H9 (cell line): ENCODE results near the gene ZNF230. TPM values are rescaled to one million over a fixed set of nuclear protein-coding genes. Genes with fewer than 3 reads are reported as not detected.

Experiments used
- DNase-seq: peaks from one replicate; pipeline ENCODE4 v3.0.0-alpha.2; 2017
- H2AFZ ChIP-seq: one replicate; pipeline ENCODE4 v1.6.1; 2013; ENCODE audit warnings: mild to moderate bottlenecking, low read length, control low read depth, moderate library complexity
- H2AK5ac ChIP-seq: 2 replicates; pipeline ENCODE4 v1.6.1; 2013; ENCODE audit warnings: low read length, control low read depth, mixed read lengths; ENCODE audit not compliant: insufficient read length
- H2BK120ac ChIP-seq: one replicate; pipeline ENCODE4 v1.6.1; 2013; ENCODE audit warnings: low read depth, mild to moderate bottlenecking, low read length, control low read depth, inconsistent platforms; ENCODE audit not compliant: poor library complexity, severe bottlenecking
- H2BK12ac ChIP-seq: 2 replicates; pipeline ENCODE4 v1.6.1; 2013; ENCODE audit warnings: low read length, control low read depth, mixed read lengths, low read depth; ENCODE audit not compliant: insufficient read length
- H2BK15ac ChIP-seq: 2 replicates; pipeline ENCODE4 v1.6.1; 2013; ENCODE audit warnings: low read depth, low read length, control low read depth
- H2BK20ac ChIP-seq: one replicate; pipeline ENCODE4 v1.6.1; 2013; ENCODE audit warnings: low read depth, mild to moderate bottlenecking, low read length, control low read depth, inconsistent platforms; ENCODE audit not compliant: poor library complexity, severe bottlenecking
- H2BK5ac ChIP-seq: 2 replicates; pipeline ENCODE4 v1.6.1; 2013; ENCODE audit warnings: low read length, control low read depth, mixed read lengths; ENCODE audit not compliant: insufficient read length
- H3K14ac ChIP-seq: 2 replicates; pipeline ENCODE4 v1.6.1; 2013; ENCODE audit warnings: low read length, control low read depth; ENCODE audit not compliant: insufficient read depth
- H3K18ac ChIP-seq: 2 replicates; pipeline ENCODE4 v1.6.1; 2013; ENCODE audit warnings: low read depth, mild to moderate bottlenecking, mixed read lengths, low read length, control low read depth; ENCODE audit not compliant: insufficient read length
- H3K23ac ChIP-seq: 2 replicates; pipeline ENCODE4 v1.6.1; 2013; ENCODE audit warnings: low read length, control low read depth, mixed read lengths, low read depth; ENCODE audit not compliant: insufficient read length
- H3K23me2 ChIP-seq: 2 replicates; pipeline ENCODE4 v1.6.1; 2013; ENCODE audit warnings: low read depth, mild to moderate bottlenecking, mixed read lengths, low read length, control low read depth; ENCODE audit not compliant: insufficient read length, poor library complexity, severe bottlenecking
- H3K27ac ChIP-seq: 2 replicates; pipeline ENCODE4 v1.5.1; 2013; ENCODE audit warnings: low read length, control low read depth, mixed read lengths, low read depth; ENCODE audit not compliant: insufficient read length
- H3K27me3 ChIP-seq: 2 replicates; pipeline ENCODE4 v1.6.1; 2013; ENCODE audit warnings: low read length, control low read depth, inconsistent platforms; ENCODE audit not compliant: insufficient read depth
- H3K4ac ChIP-seq: 2 replicates; pipeline ENCODE4 v1.6.1; 2013; ENCODE audit warnings: low read depth, mild to moderate bottlenecking, control low read depth, inconsistent platforms, low read length, moderate library complexity
- H3K4me1 ChIP-seq: 2 replicates; pipeline ENCODE4 v1.6.1; 2013; ENCODE audit warnings: low read length, control low read depth, inconsistent platforms; ENCODE audit not compliant: insufficient read depth
- H3K4me2 ChIP-seq: 2 replicates; pipeline ENCODE4 v1.6.1; 2013; ENCODE audit warnings: low read length, control low read depth, mixed read lengths; ENCODE audit not compliant: insufficient read length, insufficient read depth
- H3K56ac ChIP-seq: 2 replicates; pipeline ENCODE4 v1.6.1; 2013; ENCODE audit warnings: low read depth, mild to moderate bottlenecking, mixed read lengths, low read length, control low read depth; ENCODE audit not compliant: insufficient read length
- H3K79me1 ChIP-seq: 2 replicates; pipeline ENCODE4 v1.6.1; 2013; ENCODE audit warnings: low read depth, mild to moderate bottlenecking, moderate library complexity, low read length, control low read depth, inconsistent platforms; ENCODE audit not compliant: insufficient read depth, poor library complexity, severe bottlenecking
- H3K79me2 ChIP-seq: 2 replicates; pipeline ENCODE4 v1.6.1; 2013; ENCODE audit warnings: low read length, control low read depth, inconsistent platforms; ENCODE audit not compliant: insufficient read depth
- H3K9ac ChIP-seq: 2 replicates; pipeline ENCODE4 v1.6.1; 2013; ENCODE audit warnings: low read length, control low read depth, mixed read lengths; ENCODE audit not compliant: insufficient read length; ENCODE audit errors: extremely low read depth
- H3K9me3 ChIP-seq: one replicate; pipeline ENCODE4 v1.6.1; 2013; ENCODE audit warnings: low read depth, low read length, inconsistent platforms; ENCODE audit not compliant: control insufficient read depth
- H3T11ph ChIP-seq: one replicate; pipeline ENCODE4 v1.6.1; 2013; ENCODE audit warnings: mild to moderate bottlenecking, low read length, control low read depth, inconsistent platforms
- H4K20me1 ChIP-seq: one replicate; pipeline ENCODE4 v1.6.1; 2013; ENCODE audit not compliant: control insufficient read depth, insufficient read length, insufficient read depth
- H4K5ac ChIP-seq: 2 replicates; pipeline ENCODE4 v1.6.1; 2013; ENCODE audit warnings: low read depth, mild to moderate bottlenecking, mixed read lengths, low read length, control low read depth; ENCODE audit not compliant: insufficient read length
- H4K8ac ChIP-seq: replicated peaks from 2 replicates; pipeline ENCODE4 v1.6.1; 2013; ENCODE audit warnings: low read length, control low read depth, mixed read lengths, low read depth; ENCODE audit not compliant: insufficient read length
- H4K91ac ChIP-seq: 2 replicates; pipeline ENCODE4 v1.6.1; 2013; ENCODE audit warnings: low read depth, mild to moderate bottlenecking, moderate library complexity, mixed read lengths, low read length, control low read depth; ENCODE audit not compliant: insufficient read length
- H3K27ac Mint-ChIP-seq, 3 experiments: 2 replicates in 2 of 3; 3 replicates in 1 of 3; pipeline ENCODE4 v1.8.0; 2020 to 2021; ENCODE audit warnings: mixed read lengths in 3 of 3, mild to moderate bottlenecking in 1 of 3, moderate library complexity in 1 of 3
- H3K27me3 Mint-ChIP-seq: 2 replicates; pipeline ENCODE4 v1.8.0; 2021; ENCODE audit warnings: low read depth, mild to moderate bottlenecking, moderate library complexity, mixed read lengths
- H3K36me3 Mint-ChIP-seq, 3 experiments: 2 replicates in 2 of 3; 3 replicates in 1 of 3; pipeline ENCODE4 v1.8.0; 2020 to 2021; ENCODE audit warnings: low read depth in 3 of 3, mixed read lengths in 3 of 3; ENCODE audit not compliant: insufficient read depth in 1 of 3
- H3K4me1 Mint-ChIP-seq, 2 experiments: 2 replicates each; pipeline ENCODE4 v1.8.0; 2020; ENCODE audit warnings: mixed read lengths in 2 of 2
- H3K4me3 Mint-ChIP-seq, 2 experiments: 2 replicates in 1 of 2; 3 replicates in 1 of 2; pipeline ENCODE4 v1.8.0; 2020 to 2021; ENCODE audit warnings: mild to moderate bottlenecking in 2 of 2, mixed read lengths in 2 of 2, moderate library complexity in 1 of 2
- H3K9me3 Mint-ChIP-seq, 2 experiments: 2 replicates in 1 of 2; 3 replicates in 1 of 2; pipeline ENCODE4 v1.8.0; 2020; ENCODE audit warnings: mild to moderate bottlenecking in 2 of 2, mixed read lengths in 2 of 2, moderate library complexity in 1 of 2
- CTCF ChIP-seq: fragments of 200-600 bp; sonication (generic); conservative IDR thresholded peaks from 3 replicates; pipeline ENCODE4 v1.8.0; 2021; ENCODE audit warnings: antibody characterized with exemption, mild to moderate bottlenecking
- WGBS: extraction: QIAGEN DNeasy Blood & Tissue Kit; methylation state at CpG from one replicate; pipeline ENCODE4 v1.1.7; 2013; ENCODE audit warnings: missing lambda C conversion rate, low lambda C conversion rate, mixed read lengths; ENCODE audit not compliant: insufficient read length; ENCODE audit errors: extremely low coverage; 5-methylcytosine and 5-hydroxymethylcytosine counted together
- total RNA-seq: library from RNA; stranded (reverse); gene quantifications from 2 replicates; pipeline ENCODE4 v1.2.1, GENCODE V29; 2021

The ZNF230 gene
- total RNA-seq, 1 experiment from 2014 or later = 3.1 TPM

DNA sequence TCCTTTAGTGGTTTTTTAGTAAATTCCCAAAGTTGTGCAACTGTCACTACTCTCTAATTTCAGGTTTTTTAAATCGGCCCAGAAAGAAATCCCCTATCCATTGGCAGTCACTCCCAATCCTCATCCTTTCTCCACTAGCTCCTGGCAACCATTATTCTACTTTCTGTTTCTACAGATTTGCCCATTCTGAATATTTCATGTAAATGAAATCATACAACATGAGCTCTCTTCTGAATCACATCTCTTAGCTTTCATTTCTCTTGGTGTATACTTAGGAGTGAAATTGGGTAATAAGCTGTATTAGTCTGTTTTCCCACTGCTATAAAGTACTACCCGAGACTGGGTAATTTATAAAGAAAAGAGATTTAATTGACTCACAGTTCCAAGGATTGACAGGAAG lies 39.4 kb downstream of the ZNF230 start:
- Histone ChIP-seq H3K9ac (no peak overlapping the region), H3K4ac (no peak overlapping the region), H2AK5ac (no peak overlapping the region), H3K79me1 (no peaks in the 10 kb centered on the region), H2BK120ac (no peak overlapping the region), H2BK5ac (no peak overlapping the region), H3K4me1 (no peaks in the 10 kb centered on the region), H3K56ac (no peak overlapping the region), H4K91ac (no peak overlapping the region), H3K4me2 (no peak overlapping the region), H2BK20ac (no peak overlapping the region), H3K27ac (no peak overlapping the region), H3K14ac (no peak overlapping the region), H3K18ac (no peak overlapping the region), H3K27me3 (no peaks in the 10 kb centered on the region), H2AFZ (no peak overlapping the region), H3K79me2 (no peaks in the 10 kb centered on the region), H4K20me1 (no peaks in the 10 kb centered on the region), H4K5ac (no peak overlapping the region), H4K8ac (no peak overlapping the region), H2BK15ac (no peak overlapping the region), H3K23me2 (no peaks in the 10 kb centered on the region), H3K23ac (no peak overlapping the region), H3K9me3 (no peaks in the 10 kb centered on the region), H2BK12ac (no peak overlapping the region), H3T11ph (no peak overlapping the region)
- WGBS = no CpG with 5 or more reads among the region's 2 CpGs
- TF ChIP-seq CTCF = no peak
- Mint-ChIP-seq H3K9me3 (peaks cover 62 to 64% of the 10 kb centered on the region in 2 experiments), H3K36me3 (no peaks in the 10 kb centered on the region), H3K4me3 (no peak overlapping the region), H3K27ac (no peak overlapping the region), H3K4me1 (no peaks in the 10 kb centered on the region), H3K27me3 (peaks cover 6% of the 10 kb centered on the region)
- no peak for DNase-seq
